HFFc6 (cell line): Measurements from ENCODE around the gene HAP1. TPM values are rescaled to one million over a fixed set of nuclear protein-coding genes. Genes with fewer than 3 reads are reported as not detected.
"Not testable (repeated sequence)": the region's sequence is repeated elsewhere in the genome, so short reads cannot be mapped to it uniquely, and the experiment has no call there.

Source experiments
- DNase-seq: peaks from one replicate; pipeline ENCODE4 v3.0.0-alpha.2; 2018
- H3K27ac Mint-ChIP-seq: 2 replicates; pipeline ENCODE4 v1.8.0; 2020; ENCODE audit warnings: mild to moderate bottlenecking, mixed read lengths
- H3K27me3 Mint-ChIP-seq: 2 replicates; pipeline ENCODE4 v1.8.0; 2021; ENCODE audit warnings: mild to moderate bottlenecking, moderate library complexity, mixed read lengths; ENCODE audit not compliant: insufficient read depth
- H3K36me3 Mint-ChIP-seq: 2 replicates; pipeline ENCODE4 v1.8.0; 2021; ENCODE audit warnings: low read depth, mixed read lengths
- H3K4me1 Mint-ChIP-seq: 2 replicates; pipeline ENCODE4 v1.8.0; 2020; ENCODE audit warnings: low read depth, mixed read lengths
- H3K4me3 Mint-ChIP-seq: 2 replicates; pipeline ENCODE4 v1.8.0; 2020; ENCODE audit warnings: mild to moderate bottlenecking, moderate library complexity, mixed read lengths
- H3K9me3 Mint-ChIP-seq: 2 replicates; pipeline ENCODE4 v1.8.0; 2020; ENCODE audit warnings: mild to moderate bottlenecking, mixed read lengths
- total RNA-seq, 6 experiments: library from RNA; stranded (reverse); fragmentation: NEBNext Ultra II Directional; extraction: Animal tissue kit (Norgen Biotek cat#: 25700); gene quantifications; 2 replicates in 1 of 6; 3 replicates in 5 of 6; pipeline ENCODE4 v1.2.3, GENCODE V29; 2021
- TF ChIP-seq, protein P1 (sequence below): fragments of 200-600 bp; sonication (generic); IDR thresholded peaks from 2 replicates; pipeline ENCODE4 v1.5.0; 2021; ENCODE audit warnings: antibody characterized with exemption, mild to moderate bottlenecking

The HAP1 gene
- total RNA-seq, 6 experiments from 2014 or later = 0.09 to 0.12 TPM; not detected in 4

GRCh38 chr17:41679740-41680425 is 54.6 kb downstream of the HAP1 start:
- TF ChIP-seq, protein P1, sequence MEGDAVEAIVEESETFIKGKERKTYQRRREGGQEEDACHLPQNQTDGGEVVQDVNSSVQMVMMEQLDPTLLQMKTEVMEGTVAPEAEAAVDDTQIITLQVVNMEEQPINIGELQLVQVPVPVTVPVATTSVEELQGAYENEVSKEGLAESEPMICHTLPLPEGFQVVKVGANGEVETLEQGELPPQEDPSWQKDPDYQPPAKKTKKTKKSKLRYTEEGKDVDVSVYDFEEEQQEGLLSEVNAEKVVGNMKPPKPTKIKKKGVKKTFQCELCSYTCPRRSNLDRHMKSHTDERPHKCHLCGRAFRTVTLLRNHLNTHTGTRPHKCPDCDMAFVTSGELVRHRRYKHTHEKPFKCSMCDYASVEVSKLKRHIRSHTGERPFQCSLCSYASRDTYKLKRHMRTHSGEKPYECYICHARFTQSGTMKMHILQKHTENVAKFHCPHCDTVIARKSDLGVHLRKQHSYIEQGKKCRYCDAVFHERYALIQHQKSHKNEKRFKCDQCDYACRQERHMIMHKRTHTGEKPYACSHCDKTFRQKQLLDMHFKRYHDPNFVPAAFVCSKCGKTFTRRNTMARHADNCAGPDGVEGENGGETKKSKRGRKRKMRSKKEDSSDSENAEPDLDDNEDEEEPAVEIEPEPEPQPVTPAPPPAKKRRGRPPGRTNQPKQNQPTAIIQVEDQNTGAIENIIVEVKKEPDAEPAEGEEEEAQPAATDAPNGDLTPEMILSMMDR = no peak
- H3K27ac Mint-ChIP-seq = no peak overlapping the region
- no peak for DNase-seq
- no peak overlapping the region for H3K4me3 Mint-ChIP-seq
- 0 out of 2 replicates have a peak, but pooled peaks cover 5% of the 10 kb centered on the region for H3K36me3 Mint-ChIP-seq
- peaks cover 15% of the 10 kb centered on the region for H3K4me1 Mint-ChIP-seq
- H3K9me3 Mint-ChIP-seq = peaks cover 5% of the 10 kb centered on the region
- peaks cover 14% of the 10 kb centered on the region for H3K27me3 Mint-ChIP-seq

DNA sequence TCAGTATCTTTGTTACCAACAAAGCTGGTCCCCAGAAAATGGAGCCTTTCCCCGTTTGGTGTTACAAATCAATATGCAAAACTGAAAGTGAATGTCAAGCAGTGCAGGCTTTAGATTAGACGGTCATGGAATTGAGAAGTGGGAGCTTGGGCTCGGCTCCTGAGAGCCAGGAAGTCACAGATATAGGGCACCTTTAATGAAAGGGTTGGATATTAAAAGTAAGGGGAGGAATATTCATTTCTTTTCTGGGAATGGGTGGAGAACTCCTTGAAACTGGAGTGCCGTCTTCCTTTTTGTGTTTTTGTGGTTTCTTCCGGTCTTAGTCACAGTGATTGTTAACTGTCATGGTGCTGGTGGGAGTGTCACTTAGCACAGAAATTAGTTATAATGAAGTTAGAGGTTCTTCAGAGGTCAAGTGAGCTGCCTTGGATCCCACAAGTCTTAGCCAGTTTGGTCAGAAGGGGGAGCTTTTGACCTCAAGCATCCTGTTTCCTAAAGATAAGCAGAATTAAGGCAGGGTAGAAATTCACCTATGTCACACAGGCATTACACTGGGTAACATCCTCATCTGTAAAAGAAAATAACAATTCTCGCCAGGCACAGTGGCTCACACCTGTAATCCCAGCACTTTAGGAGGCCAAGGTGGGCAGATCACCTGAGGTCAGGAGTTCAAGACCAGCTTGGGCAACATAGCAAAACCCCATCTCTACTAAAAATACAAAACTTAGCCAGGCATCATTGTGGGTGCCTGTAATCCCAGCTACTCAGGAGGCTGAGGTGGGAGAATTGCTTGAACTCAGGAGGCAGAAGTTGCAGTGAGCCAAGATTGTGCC is 55.3 kb downstream of the HAP1 start:
- Mint-ChIP-seq H3K4me1 (peaks cover 15% of the 10 kb centered on the region), H3K36me3 (0 out of 2 replicates have a peak, but pooled peaks cover 5% of the 10 kb centered on the region), H3K27ac (peak overlapping the region; percentile 74), H3K4me3 (peak overlapping the region; percentile 75), H3K9me3 (peaks cover 5% of the 10 kb centered on the region), H3K27me3 (peaks cover 16% of the 10 kb centered on the region)
- TF ChIP-seq, protein P1 = peak; percentile 41
- peak; percentile 43 for DNase-seq

- Mint-ChIP-seq H3K4me1 (peaks cover 15% of the 10 kb centered on the region), H3K27me3 (peaks cover 16% of the 10 kb centered on the region), H3K27ac (peak overlapping the region; percentile 74), H3K9me3 (peaks cover 5% of the 10 kb centered on the region), H3K4me3 (peak overlapping the region; percentile 75), H3K36me3 (0 out of 2 replicates have a peak, but pooled peaks cover 5% of the 10 kb centered on the region)
- TF ChIP-seq, protein P1 = no peak
- DNase-seq = no peak
Measured at GRCh38 chr17:41678411-41678906, 56.0 kb downstream of the HAP1 start.

DNA sequence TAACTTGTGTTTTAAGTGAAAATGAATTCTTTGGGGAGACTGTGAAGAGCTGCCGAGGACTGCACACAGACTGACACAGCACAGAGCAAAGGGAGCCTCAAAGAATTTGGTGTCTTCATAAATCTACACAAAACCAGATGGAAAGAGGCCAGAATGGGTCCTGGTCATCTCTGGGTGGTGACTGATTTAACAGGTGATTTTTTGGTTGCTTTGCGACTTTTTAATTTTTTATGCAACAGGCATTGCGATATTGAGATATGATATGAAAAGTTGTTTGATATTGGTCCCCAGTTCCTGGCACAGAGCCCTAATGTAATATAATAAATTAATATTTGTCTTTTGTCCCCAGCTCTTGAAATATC is 58.4 kb downstream of the HAP1 start:
- Mint-ChIP-seq H3K4me1 (peaks cover 15% of the 10 kb centered on the region), H3K4me3 (no peak overlapping the region), H3K27me3 (peaks cover 6% of the 10 kb centered on the region; the same call in 1 of the 2 replicates), H3K36me3 (0 out of 2 replicates have a peak, but pooled peaks cover 5% of the 10 kb centered on the region), H3K9me3 (peaks cover 5% of the 10 kb centered on the region), H3K27ac (no peak overlapping the region)
- no peak for DNase-seq
- TF ChIP-seq, protein P1 = no peak

DNA sequence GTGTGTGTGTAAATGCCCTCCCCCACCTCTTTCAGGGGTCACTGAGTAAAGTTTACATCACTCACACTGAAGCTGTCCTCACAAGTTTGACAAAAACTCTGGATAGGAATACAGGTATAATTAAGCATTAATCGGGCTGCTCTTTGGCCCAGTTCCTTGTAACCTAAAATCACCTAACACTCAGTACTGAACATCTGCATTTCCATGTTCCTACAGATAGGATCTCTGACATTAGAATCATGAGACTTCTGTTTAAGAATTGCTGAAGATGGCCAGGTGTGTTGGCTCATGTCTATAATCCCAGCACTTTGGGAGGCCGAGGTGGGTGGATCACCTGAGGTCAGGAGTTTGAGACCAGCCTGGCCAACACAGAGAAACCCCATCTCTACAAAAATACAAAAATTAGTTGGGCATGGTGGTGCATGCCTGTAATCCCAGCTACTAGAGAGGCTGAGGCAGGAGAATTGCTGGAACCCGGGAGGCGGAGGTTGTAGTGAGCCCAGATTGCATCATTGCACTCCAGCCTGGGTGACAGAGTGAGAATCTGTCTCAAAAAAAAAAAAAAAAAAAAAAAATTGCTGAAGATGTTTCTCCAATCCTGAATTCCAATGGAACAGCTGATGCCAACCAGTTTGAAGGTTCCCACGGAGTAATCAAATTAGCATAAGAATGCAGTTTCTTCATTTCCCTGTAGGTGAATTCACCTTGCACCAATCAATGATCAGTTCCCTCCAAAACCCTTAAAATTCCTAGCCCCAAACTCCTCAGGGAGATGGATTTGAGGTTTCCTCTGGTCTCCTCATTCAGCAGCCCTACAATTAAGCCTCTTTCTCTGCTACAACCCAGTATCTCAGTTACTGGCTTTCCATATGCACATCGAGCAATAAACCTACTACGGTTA is 59.0 kb downstream of the HAP1 start:
- peaks cover 15% of the 10 kb centered on the region for H3K4me1 Mint-ChIP-seq
- not testable (repeated sequence) for H3K36me3 Mint-ChIP-seq, H3K4me3 Mint-ChIP-seq, H3K27me3 Mint-ChIP-seq, H3K27ac Mint-ChIP-seq, DNase-seq, H3K9me3 Mint-ChIP-seq

Other genes starting within 250 kb of the HAP1 start
- not detected for gene KRT36, start 244.7 kb downstream of the HAP1 start, total RNA-seq
- not detected for gene KRT13, start 229.0 kb downstream of the HAP1 start, total RNA-seq
- gene KRT15, start 215.8 kb downstream of the HAP1 start, total RNA-seq = 1 to 10 TPM; 5.0 to 8.6 (median 6.9) TPM
- 100 to 1,000 TPM in 2 of 6 experiments, 10 to 100 TPM in 4; 45.7 to 244 (median 50.6) TPM for gene KRT19, start 206.3 kb downstream of the HAP1 start, total RNA-seq
- gene KRT9, start 162.6 kb downstream of the HAP1 start, total RNA-seq = not detected
- gene KRT14, start 147.7 kb downstream of the HAP1 start, total RNA-seq = 1 to 10 TPM in 4 of 6 experiments, under 1 TPM in 2; 0.14 to 2.0 (median 1.5) TPM
- gene KRT16, start 121.9 kb downstream of the HAP1 start, total RNA-seq = under 1 TPM in 4 of 6 experiments, not detected in 2; 0.11 to 0.47 (median 0.17) TPM
- 1 to 10 TPM; 1.0 to 3.9 (median 2.9) TPM for gene KRT17, start 110.1 kb downstream of the HAP1 start, total RNA-seq
- gene EIF1, start 45.8 kb downstream of the HAP1 start, total RNA-seq = 100 to 1,000 TPM; 723 to 810 (median 781) TPM
- not detected for gene GAST, start 22.3 kb downstream of the HAP1 start, total RNA-seq
- gene JUP, start 52.1 kb upstream of the HAP1 start, total RNA-seq = 1 to 10 TPM; 1.5 to 9.1 (median 1.9) TPM
- 10 to 100 TPM; 48.8 to 75.5 (median 50.3) TPM for gene P3H4, start 77.3 kb upstream of the HAP1 start, total RNA-seq
- gene FKBP10, start 78.4 kb upstream of the HAP1 start, total RNA-seq = 100 to 1,000 TPM; 417 to 500 (median 442) TPM
- 10 to 100 TPM; 33.9 to 55.2 (median 37.3) TPM for gene NT5C3B, start 101.6 kb upstream of the HAP1 start, total RNA-seq
- gene KLHL10, start 103.2 kb upstream of the HAP1 start, total RNA-seq = not detected
- gene KLHL11, start 130.8 kb upstream of the HAP1 start, total RNA-seq = 10 to 100 TPM; 13.4 to 16.2 (median 15.7) TPM
- gene ACLY, start 184.3 kb upstream of the HAP1 start, total RNA-seq = 100 to 1,000 TPM; 254 to 315 (median 279) TPM
- 1 to 10 TPM in 3 of 6 experiments, under 1 TPM in 3; 0.74 to 1.8 (median 0.97) TPM for gene ODAD4, start 196.0 kb upstream of the HAP1 start, total RNA-seq
- 100 to 1,000 TPM; 105 to 118 (median 111) TPM for gene CNP, start 232.2 kb upstream of the HAP1 start, total RNA-seq